ENCODE data around the gene STK11IP. TPM values are rescaled to one million over a fixed set of nuclear protein-coding genes. Genes with fewer than 3 reads are reported as not detected.
"Not testable (repeated sequence)": the region's sequence is repeated elsewhere in the genome, so short reads cannot be mapped to it uniquely, and the experiment has no call there.

STK11IP gene
- total RNA-seq, 4 donors from 2014 or later, result 33.9 to 77.0 (median 72.3) TPM

DNA sequence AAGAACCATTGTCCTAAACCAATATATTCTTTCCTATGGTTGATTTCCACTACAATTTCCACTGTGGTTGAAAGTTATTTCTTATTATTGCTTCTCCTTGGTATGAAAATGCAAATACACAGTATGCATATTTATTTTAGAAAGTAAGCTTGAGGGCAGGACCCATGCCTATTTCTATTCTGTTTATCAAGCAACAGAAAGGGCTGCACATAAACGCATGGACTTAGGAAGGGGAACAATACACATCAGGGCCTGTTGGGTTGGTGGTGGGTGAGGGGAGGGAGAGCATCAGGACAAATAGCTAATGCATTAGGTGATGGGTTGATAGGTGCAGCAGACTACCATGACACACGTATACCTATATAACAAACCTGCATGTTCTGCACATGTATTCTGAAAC is 50.5 kb downstream of the STK11IP start:
- DNase-seq (ENCODE audit: low spot score in 2 of 2), result no peak
- no peaks in the 10 kb centered on the region for H3K36me3 ChIP-seq
- H3K27ac ChIP-seq, result no peak overlapping the region
- TF ChIP-seq POLR2A (IDR thresholded peaks at IDR 0.05) (no peak), EP300 (IDR thresholded peaks at IDR 0.05) (no peak)
- TF ChIP-seq, protein P1, sequence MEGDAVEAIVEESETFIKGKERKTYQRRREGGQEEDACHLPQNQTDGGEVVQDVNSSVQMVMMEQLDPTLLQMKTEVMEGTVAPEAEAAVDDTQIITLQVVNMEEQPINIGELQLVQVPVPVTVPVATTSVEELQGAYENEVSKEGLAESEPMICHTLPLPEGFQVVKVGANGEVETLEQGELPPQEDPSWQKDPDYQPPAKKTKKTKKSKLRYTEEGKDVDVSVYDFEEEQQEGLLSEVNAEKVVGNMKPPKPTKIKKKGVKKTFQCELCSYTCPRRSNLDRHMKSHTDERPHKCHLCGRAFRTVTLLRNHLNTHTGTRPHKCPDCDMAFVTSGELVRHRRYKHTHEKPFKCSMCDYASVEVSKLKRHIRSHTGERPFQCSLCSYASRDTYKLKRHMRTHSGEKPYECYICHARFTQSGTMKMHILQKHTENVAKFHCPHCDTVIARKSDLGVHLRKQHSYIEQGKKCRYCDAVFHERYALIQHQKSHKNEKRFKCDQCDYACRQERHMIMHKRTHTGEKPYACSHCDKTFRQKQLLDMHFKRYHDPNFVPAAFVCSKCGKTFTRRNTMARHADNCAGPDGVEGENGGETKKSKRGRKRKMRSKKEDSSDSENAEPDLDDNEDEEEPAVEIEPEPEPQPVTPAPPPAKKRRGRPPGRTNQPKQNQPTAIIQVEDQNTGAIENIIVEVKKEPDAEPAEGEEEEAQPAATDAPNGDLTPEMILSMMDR (IDR thresholded peaks at IDR 0.05), result no peak
- no peaks in the 10 kb centered on the region for H3K9me3 ChIP-seq
- peaks cover 0 to 5% (median 2%) of the 10 kb centered on the region in 4 donors for H3K4me1 ChIP-seq
- 77 to 83% methylated on average over 2 of the region's 2 CpGs for WGBS, 2 donors
- H3K4me3 ChIP-seq, result no peak overlapping the region
- H3K27me3 ChIP-seq, result peaks cover 0 to 20% of the 10 kb centered on the region in 2 donors

GRCh38 chr2:219648963-219649362 is 51.3 kb downstream of the STK11IP start:
- Histone ChIP-seq H3K36me3 (no peaks in the 10 kb centered on the region), H3K4me1 (peaks cover 0 to 5% (median 2%) of the 10 kb centered on the region in 4 donors), H3K27me3 (peaks cover 0 to 20% of the 10 kb centered on the region in 2 donors), H3K27ac (no peak overlapping the region), H3K4me3 (no peak overlapping the region), H3K9me3 (no peaks in the 10 kb centered on the region)
- no peak for DNase-seq (ENCODE audit: low spot score in 2 of 2)
- 72 to 85% methylated on average over 4 of the region's 4 CpGs for WGBS, 2 donors
- TF ChIP-seq POLR2A (IDR thresholded peaks at IDR 0.05), result no peak
- TF ChIP-seq, protein P1 (IDR thresholded peaks at IDR 0.05), result no peak
- no peak for TF ChIP-seq EP300 (IDR thresholded peaks at IDR 0.05)

DNA sequence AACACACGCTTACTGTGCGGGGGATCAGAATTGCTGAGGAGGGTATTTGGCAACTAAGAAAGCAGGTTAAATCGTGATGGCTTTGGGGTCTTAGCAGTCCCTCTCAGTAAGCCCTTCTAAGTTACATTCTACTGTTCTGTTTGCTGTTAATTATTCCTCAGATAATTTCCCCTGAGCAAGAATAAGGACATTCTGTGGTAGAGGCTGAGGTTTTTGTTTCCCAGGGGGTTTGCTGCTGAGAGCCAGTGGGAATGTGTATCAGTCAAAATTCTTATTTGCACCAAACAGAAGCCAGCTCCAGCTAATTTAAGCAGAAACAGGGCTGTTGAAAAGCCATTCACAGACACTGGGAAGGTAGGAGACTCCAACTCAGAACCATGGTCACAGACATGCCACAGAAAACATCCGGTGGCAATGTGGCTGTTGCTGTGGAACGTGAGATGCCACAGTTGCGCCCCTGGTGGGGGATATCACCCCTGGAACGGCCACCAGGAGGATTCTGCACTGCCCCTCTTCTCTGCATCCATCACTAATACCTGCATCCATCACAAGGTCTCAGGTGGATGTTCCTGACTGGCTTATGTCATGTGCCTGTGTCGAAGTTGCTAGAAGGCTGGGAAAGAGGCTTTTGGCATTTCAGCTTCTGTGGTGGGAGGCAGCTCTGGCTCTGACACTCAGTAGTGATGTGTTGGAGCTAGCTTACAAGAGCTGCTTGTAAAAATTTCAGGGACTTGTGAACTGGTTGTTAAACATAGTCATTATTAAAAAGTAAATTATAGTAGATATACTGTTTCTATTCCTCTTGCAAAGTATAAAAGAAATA is 53.0 kb downstream of the STK11IP start:
- Histone ChIP-seq H3K36me3 (no peaks in the 10 kb centered on the region), H3K9me3 (no peaks in the 10 kb centered on the region), H3K27me3 (peaks cover 0 to 20% of the 10 kb centered on the region in 2 donors), H3K4me3 (no peak overlapping the region), H3K27ac (no peak overlapping the region), H3K4me1 (peaks cover 0 to 4% (median 0%) of the 10 kb centered on the region in 4 donors)
- WGBS, 2 donors, result 57 to 60% methylated on average over 7 to 8 of the region's 8 CpGs
- DNase-seq (ENCODE audit: low spot score in 2 of 2), result no peak
- TF ChIP-seq, protein P1 (IDR thresholded peaks at IDR 0.05), result no peak
- TF ChIP-seq POLR2A (IDR thresholded peaks at IDR 0.05) (no peak), EP300 (IDR thresholded peaks at IDR 0.05) (no peak)

DNA sequence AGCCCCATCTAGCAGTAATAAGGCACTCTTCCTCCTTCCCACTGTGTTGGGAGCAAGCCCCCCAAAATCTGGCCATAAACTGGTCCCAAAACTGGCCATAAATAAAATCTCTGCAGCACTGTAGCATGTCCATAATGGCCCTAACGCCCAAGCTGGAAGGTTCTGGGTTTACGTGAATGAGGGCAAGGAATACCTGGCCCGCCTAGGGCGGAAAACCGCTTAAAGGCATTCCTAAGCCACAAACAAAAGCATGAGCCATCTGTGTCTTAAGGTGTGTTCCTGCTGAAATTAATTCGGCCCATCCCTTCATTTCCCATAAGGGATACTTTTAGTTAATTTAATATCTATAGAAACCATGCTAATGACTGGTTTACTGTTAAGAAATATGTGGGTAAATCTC is 54.0 kb downstream of the STK11IP start:
- not testable (repeated sequence) for H3K4me3 ChIP-seq; H3K4me1 ChIP-seq; H3K27ac ChIP-seq; H3K9me3 ChIP-seq; DNase-seq (ENCODE audit: low spot score in 2 of 2); H3K36me3 ChIP-seq
- peaks cover 0 to 20% of the 10 kb centered on the region in 2 donors for H3K27me3 ChIP-seq
- 76 to 81% methylated on average over 6 of the region's 6 CpGs for WGBS, 2 donors

DNA sequence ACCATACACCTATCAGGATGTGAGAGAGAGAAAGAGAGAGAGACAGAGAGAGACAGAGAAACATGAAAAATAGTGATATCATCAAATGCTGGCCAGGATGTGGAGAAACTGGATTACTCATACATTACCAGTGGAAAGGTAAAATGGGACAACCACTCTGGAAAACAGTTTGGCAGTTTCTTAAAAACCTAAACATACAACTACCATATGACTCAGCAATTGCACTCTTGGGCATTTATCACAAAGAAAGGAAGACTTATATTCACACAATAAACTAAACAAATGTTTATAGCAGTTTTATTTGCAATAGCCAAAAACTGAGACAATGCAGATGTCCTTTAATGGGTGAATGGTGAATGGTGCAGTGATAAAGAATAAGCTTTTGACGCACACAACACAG is 58.9 kb downstream of the STK11IP start:
- 39 to 42% methylated on average over 1 of the region's 1 CpG for WGBS, 2 donors
- DNase-seq (ENCODE audit: low spot score in 2 of 2), result no peak
- Histone ChIP-seq H3K36me3 (no peaks in the 10 kb centered on the region), H3K27ac (no peak overlapping the region), H3K4me1 (no peaks in the 10 kb centered on the region), H3K4me3 (no peak overlapping the region), H3K9me3 (peaks cover 0 to 12% (median 0%) of the 10 kb centered on the region in 4 donors), H3K27me3 (peaks cover 0 to 12% of the 10 kb centered on the region in 2 donors)
- TF ChIP-seq POLR2A (IDR thresholded peaks at IDR 0.05) (no peak), EP300 (IDR thresholded peaks at IDR 0.05) (no peak)
- TF ChIP-seq, protein P1 (IDR thresholded peaks at IDR 0.05), result no peak

Data from tibial nerve (tissue), 4 donors.